GM18873 (cell line): ENCODE measurements around the gene TNS4.

Experiments used
- ATAC-seq: cut with Tn5 transposase; IDR thresholded peaks from one replicate; pipeline ENCODE4 v1.9.1; 2021; ENCODE audit warnings: mild to moderate bottlenecking, moderate library complexity, moderate number of reproducible peaks; ENCODE audit not compliant: unreplicated experiment, low FRiP score

The TNS4 gene

DNA sequence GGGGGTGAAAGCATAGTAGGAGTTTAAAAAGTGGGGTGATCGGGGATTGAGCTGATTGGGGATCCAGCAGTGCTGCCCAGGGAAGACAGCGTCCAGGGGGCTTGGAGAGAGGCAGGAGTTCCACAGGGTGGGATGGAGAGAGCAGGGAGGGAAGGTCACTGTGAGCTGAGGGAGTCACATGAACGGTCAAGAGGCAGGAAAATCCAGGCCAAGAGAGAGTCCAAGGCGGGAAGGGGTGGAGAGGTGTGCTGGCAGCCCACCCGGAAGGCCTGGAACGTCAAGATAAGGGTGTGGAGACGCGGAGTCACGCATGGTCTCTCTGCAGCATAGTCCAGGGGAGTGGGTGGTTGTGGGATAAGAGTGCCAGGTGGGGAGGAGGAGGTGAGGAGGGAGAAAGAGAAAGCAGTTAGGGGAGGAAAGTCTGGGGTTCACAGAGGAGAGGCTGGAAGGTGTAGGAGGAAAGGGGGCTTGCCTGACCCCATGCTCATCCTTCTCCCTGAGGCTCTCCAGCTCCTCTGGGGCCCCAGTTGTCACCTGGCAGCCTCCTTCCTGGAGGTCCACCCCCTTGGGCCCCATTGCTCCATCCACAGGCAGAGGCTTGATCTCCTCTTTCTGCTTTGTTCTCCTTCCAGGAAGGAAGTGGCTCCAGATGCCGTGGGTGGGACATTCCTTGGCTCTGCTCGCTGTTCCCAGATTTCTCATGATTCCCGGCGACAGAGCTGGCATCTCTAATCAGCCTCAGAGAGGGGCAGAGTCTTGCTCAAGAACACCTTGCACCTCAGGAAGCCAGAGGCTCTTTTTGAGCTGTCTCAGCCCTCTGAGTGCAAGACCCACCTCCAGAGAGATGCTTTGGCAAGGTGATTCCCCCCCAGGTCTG is 35.1 kb upstream of the TNS4 start:
- no peak for ATAC-seq

DNA sequence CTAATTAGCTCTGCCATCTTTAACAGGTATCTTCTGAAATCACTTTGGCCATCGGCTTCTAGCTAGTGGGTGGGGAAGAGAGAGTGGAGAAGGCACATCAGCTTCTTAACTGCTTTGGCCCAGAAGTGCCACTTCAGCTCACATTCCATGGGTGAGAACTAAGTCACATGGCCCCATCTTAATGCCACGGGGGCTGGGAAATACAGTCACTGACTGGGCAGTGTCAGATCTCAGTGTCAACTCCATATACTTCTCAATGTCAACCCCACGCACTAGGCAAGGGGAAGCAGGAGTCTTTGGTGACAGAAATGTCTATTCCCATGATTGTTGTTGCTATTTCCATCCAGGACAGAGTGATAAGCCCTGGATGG is 34.5 kb upstream of the TNS4 start:
- ATAC-seq, result no peak

DNA sequence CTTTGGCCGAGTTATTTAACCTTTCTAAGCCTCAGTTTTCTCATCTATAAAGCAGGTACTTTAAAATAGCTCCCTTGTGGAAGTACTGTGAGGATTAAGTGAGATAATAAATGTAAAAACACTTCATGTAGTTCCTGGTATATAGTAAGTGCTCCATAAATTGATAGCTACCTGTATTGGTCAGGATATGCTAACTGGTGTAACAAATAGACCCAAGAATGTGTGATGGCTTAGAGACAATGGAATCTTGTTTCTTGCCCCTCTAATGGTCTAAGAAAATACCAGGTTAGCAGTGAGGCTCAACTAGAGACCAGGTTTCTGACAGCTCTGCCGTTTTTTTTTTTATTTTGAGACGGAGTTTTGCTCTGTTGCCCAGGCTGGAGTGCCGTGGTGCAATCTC is 34.0 kb upstream of the TNS4 start:
- ATAC-seq, result no peak

DNA sequence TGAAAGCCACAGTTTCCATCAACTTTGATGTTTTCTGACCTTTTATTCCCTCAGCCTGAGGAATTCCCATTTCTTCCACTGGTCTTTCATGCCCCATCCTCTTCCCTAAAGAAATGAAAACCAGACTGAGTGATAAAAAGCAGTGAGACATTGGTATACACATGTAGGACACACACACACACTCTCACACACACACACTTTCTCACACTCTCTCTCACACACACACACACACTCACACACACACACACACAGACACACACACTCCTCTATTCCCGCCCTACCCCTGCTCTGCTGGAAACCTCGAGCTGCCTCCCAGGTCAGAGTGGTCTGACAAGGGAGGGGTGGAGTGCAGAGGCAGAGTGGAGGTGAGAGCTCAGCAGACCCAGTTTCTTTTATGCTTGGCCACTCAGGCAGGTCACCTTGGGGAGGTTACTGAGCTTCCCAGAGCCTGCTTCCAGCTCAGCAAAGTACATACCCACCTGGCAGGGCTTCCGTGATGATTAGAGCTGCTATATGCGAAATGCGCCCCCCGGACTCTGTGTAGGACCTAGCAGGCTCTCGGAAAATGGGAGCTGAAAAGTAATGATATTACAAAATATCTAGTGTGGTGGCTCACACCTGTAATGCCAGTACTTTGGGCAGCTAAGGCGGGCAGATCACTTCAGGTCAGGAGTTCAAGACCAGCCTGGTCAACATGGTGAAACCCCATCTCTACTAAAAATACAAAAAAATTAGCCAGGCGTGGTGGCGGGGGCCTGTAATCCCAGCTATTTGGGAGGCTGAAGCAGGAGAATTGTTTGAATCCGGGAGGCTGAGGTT is 33.2 kb upstream of the TNS4 start:
- no peak for ATAC-seq

DNA sequence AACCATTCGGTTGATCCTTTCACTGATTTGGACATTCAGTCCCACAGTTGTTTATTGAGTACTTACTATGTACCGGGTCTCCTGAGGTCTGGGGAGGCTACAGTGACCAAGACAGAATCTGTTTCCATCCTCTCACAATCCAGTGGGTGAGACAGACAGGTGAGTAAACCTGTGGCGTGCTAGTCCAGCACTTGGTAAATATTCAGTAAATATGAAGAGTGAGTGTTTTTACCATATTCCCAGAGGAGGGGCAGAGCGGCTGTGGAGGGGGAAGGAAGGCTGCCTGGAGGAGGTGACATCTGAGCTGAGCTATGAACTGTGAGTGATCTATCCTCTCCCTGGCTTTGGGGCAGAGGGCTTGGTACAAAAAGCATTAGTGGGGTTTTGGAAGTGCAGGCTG is 32.5 kb upstream of the TNS4 start:
- no peak for ATAC-seq

DNA sequence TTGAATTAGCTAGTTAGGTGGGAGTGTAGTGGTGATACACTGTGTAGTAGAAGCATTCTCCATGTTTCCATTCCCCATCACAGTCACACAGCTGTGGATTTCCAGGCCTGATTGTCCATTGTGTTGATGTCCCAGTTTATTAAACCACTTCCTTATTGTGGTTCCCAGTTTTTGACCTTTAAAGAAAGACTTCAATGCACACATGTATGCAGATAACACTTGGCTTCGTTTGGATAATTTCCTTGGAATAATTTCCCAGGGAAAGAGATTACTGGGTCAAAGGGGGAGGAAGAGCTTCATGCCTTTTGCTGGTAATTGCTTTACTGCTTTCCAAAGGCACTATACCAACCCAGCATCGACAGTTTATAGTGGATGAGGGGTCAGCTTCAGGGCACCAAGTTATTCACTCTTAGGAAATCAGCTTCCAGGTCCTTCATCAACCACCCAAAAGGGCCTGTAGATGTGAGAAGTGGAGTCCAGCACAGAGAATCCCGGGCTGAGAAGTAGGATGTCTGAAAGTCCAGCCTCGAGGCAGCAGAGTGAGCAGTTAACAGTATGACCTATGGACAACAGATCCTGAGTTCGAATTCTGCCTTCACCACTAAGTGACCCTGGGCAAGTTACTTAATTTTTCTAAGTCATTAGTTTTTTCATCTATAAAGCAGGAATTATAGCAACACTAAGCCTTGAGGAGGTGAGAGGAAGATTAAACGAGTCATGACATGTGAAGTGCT is 31.3 kb upstream of the TNS4 start:
- no peak for ATAC-seq

DNA sequence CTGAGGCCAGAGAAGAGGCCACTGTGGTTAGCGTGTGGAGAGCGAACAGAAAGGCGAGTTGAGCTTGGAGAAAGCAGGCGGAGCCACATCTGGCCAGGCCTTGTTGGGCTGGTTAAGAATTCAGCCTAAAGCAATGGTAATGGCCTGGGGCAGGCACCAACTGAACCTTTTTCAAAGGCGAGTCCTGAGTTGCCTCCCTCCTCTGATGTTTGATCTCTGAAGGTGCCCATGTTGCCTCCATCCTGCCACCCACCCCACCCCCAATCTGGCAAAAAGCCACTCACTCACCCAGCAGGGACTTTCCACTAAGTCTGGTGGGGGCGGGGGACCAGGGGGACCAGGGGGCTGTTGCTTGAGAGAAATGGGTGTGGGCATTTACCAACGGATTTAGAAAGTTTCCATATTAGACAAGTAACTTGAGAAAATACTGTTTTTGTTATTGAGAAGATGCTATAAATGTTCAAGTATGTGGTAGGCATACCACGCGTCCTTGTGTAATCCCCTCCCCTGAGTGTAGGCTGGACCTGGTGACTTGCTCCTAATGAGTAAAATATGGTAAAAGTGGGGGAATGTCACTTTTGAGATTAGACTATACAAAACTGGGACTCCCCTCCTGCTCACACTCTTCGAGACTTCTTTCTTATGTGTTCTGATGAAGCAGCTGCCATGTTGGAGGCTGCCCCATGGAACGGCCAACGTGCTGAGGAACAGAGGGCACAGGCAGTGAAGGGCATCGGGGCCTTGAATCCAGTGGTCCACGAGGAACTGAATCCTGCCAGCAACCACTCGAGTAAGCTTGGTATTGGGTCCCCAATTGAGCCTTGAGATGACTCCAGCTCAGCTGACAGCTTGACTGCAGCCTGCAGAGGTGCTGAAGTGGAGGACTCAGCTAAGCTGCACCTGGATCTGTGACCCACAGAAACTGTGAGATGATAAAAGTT is 29.9 kb upstream of the TNS4 start:
- no peak for ATAC-seq

DNA sequence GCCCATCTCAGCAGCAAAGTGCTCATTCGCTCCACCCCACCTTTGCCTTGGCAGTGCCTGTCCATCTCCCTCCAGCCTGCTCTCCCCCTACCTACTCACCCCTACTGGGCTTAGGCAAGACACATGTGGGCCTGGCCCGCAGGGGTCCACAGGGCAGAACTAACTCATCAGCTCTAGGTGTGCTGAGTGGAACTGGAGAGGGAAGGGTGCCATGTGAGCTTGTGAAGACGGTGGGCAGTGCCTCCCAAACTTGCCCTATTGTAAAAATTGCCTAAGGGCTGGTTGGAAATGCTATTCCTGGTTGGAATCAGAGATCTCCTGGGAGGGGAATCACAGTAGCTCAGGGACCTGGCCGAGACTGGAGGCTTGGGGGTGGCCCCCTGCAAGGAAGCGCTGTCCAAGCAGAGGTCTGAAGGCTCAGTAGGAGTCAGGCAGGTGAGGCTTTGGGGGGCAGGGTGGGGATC is 29.1 kb upstream of the TNS4 start:
- no peak for ATAC-seq

DNA sequence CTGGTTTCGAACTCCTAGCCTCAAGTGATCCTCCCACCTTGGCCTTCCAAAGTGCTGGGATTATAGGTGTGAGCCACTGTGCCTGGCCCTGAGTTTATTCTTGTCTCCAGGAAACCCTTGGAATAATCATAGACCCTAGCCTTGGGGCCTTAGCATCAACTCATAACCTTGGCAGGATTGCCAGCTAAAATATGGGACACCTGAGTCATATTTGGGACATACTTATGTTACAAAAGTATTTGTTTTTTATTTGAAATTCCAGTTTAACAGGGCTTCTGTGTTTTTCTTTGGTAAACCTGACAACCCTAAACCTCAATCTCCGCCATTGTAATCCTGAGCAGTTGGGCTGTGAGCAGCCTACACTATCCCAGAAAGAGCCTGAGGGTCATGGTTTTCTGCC is 28.6 kb upstream of the TNS4 start:
- no peak for ATAC-seq

DNA sequence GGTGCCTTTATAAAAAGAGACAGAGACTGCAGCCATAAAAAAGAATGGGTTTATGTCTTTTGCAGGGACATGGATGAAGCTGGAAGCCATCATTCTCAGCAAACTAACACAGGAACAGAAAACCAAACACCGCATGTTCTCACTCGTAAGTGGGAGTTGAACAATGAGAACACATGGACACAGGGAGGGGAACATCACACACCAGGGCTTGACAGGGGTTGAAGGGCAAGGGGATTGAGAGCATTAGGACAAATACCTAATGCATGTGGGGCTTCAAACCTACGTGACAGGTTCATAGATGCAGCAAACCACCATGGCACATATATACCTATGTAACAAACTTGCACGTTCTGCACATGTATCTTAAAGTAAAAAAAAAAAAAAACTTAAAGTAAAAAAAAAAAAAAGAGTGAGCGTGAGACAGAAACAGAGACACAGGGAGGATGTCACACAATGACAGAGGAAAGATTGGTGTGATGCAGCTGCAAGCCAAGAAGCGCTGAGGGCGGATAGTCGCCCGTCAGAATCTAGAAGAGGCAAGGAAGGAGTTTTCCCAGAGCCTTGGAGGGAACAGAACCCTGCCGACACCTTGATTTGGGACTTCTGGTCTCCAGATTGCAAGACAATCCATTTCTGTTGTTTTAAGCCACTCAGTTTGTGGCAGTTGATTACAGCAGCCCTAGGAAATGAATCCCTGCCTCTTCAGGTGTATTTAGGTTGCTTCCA is 27.4 kb upstream of the TNS4 start:
- no peak for ATAC-seq

DNA sequence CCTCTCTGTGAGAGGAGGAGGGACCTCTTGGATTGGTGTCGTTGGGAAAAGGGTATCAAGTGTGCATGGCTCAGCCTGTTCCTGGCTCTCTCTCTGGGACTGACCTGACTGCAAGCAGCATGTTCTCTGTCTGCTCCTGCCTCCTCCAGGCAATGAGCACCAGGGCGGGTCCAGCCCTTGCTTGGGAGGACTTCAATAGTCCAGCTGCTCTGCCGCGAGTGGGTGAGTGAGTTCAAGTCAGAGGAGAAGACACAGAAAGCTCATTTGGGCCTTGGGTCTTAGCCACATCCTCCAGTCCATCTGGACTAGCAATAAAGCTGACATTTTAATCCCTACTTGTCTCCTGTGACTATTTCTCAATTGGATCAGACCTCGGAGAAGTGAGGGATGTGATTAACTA is 25.2 kb upstream of the TNS4 start:
- ATAC-seq, result no peak

DNA sequence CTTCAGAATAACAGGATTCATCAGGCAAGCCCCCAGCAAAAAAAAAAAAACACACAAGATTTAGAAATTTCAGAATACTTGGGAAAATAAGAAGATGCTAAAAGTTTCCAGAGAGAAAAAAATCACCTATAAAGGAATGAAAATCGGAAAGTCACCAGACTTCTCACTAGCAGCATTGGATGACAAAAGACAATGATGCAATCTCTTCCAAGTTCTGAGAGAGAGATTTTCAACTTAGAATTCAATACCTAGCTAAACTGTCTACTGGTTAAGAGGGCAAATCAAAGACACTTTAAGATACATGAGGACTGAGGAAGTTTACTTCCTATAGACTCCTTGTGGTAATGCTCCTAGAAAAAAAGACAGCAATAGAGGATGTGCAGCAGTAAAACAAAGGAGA is 23.9 kb upstream of the TNS4 start:
- ATAC-seq, result no peak

DNA sequence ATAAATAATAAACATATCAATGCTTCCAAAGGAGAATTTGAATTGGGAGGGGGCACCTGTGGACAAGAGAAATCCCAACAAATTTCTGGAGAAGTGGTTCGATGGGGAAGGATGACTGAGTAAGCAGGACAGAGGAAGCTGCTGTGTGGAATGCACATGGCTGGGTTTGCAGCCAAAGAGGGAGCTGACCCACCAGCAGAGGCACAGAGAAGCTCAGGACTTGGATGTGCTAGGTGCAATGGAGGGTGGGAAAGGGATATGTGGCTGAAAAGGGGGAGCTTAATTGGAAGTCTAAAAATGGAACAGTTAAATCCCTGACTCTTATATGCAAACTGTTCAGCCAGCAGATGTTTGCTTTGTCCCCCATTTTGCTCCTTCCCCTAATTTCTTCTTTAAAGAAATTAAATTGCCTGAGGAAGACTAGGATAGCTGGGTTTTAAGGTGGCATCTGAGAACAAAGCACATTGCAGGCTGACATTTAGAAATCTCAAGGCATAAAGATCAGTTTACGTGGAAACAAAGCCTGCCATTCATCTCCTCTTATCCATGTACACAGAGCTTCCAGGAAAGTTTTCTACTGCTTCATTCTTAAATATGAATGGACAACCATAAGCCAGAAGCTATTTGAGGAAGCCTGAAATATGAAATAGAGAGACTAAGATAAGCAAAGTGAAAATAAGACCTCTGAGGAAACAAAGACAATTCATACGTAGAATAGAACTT is 23.0 kb upstream of the TNS4 start:
- no peak for ATAC-seq

DNA sequence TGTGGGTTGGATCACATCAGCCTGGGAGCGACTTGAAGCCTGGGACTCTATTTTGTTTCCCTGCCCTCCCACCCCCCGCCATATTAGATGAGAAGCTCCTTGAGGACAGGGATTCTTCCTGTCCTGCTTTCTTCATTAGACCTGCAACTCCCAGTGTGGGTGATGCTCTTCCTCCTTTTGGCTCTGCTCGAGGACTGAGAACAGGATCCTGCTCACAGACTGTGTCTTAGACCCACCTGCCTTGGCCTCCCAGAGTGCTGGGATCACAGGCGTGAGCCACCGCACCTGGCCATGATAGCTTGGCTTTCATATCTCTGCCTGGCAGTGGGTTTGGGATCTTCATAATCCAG is 21.5 kb upstream of the TNS4 start:
- ATAC-seq, result no peak

DNA sequence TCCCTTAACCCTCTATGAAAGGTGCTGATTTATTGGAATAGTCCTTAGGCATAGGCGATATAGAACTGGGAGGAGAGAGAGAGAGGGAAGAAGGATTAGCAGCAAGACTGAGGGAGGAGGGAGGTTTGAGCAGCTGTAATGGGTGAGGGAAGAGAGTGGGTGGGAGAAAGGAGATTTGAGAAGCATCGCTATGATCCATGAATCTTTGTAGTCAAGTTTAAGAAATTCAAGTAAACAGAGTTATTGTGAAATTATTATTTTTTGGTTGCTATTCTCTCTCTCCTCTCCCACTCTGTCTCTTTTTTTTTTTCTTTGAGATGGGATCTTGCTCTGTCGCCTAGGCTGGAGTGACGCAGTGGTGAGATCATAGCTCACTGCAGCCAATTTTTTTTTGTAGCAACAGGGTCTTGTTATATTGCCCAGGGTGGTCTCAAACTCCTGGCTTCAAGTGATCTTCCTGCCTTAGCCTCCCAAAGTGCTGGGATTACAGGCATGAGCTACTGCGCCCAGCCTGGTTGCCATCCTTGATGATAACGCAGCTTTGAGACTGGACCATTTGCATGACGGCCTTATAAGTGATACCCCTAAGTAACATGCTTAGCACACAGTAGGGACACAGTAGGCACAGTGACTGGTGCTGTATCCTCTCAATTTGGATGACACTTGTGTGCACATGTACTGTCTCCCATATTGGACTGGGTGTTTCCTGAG is 21.0 kb upstream of the TNS4 start:
- ATAC-seq, result no peak

DNA sequence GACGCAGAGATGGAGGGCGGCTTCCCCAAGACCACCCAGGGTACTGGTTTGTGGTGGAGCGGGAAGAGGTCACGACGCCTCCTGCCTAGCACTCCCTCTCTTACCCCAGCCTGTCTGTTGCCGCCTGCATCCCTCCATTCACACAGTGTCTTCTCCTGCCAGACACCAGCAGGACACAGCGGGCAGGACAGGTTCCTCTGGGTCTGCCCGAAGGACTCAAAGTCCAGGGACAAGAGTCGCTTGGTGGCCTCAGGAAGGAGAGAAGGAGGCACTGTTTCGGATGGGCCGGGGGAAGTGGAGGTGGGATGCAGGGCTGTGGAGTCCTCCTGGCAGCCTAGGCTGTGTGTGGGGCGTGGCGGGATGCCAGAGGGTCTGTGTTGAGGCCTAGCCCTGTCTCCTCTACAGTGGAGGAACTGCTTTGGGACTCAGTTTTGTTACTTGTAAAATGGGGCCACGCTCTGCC is 19.6 kb upstream of the TNS4 start:
- ATAC-seq, result no peak

DNA sequence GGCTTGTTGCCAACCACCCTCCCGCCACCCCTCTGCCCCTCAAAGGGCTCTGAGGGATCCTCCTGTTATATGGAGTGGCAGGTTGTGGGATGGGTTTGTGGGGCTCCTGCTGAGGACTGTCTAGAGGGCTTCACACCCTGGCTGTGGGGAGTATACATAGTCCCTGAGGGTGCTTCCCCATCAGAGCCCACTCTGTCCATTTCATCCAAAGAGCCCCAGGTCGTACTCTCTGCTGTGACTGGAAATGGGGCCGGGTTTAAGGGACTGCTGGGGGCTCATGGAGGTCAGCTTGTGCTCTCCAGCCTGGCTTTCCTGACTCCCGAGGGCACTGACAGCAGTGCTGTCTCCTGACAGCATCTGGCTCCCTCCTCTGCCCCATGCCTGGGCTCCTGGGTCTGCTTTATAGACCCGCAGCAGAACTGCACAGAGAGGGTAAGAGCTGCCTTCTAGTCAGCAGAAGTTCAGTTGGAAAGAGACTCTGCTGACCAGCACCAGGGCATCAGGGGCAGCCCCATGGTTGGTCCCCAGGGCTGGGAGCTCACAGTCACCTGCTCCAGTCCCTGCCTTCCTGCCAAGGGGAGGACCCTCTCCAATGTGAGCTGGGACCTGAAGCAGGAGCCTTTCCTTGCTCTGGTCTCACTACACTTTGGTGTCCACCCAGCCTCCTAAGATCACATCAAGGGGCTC is 17.8 kb upstream of the TNS4 start:
- no peak for ATAC-seq
